Measurements from ENCODE around the gene DPYSL4. TPM values are rescaled to one million over a fixed set of nuclear protein-coding genes. Genes with fewer than 3 reads are reported as not detected.

DPYSL4 gene
- total and polyA plus RNA-seq, 2 of the 13 experiments (the other 11 are each of a cell fraction or from before 2014, with no cell fraction given), result 0.84 to 1.2 TPM

DNA sequence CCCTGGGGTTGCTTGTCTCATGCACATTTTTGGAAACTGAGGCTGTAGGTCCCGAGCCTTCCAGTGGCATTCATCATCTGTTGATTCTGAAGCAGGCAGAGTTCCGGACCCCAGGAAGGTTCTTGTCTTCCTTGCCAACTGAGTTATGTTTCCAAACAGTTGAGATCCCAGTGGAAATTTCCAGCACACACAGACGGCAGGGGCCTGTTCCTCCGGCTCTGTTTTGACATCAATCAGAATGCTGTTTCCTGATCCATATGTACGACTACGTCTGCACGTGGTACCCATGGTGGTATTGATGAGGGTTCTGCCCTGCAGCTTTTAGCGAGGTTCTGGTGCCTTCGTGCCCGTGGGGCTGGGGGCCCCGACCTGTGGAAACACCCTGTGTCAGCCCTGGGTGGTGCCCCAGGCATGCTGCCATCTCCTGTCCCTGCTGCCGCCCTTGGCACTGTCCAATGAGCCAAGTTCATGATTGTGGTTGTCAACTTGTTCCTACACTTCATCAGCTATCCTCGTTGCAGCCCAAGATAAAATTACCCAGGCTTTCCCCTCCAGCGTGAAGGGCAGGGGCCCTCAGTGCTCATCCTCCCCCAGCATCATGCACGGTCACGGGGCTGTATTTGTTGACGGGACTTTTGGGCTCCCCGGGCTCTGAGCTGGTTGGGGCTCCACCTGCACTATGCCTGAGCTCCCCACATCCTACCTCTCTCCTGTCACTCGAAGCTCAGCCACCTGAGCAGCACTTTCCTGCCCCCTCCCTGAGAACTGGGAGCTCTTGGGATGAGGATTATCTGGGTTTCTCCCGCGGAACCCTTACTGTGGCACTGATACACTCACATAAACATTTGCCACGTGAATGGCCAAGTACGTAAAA lies 7.8 kb upstream of the DPYSL4 start:
- ATAC-seq, result no peak
- FAIRE-seq, result no peak
- Histone ChIP-seq H3K9me3 (ENCODE audit: low read length) (no peaks in the 10 kb centered on the region), H3K4me2 (ENCODE audit: low read depth, low read length) (no peak overlapping the region), H2AFZ (ENCODE audit: low read length) (no peak overlapping the region), H3K9ac (ENCODE audit: insufficient read depth, low read depth, low read length) (no peak overlapping the region), H4K20me1 (ENCODE audit: insufficient read depth, low read length) (no peaks in the 10 kb centered on the region; the same call in none of the 2 replicates), H3K27ac (ENCODE audit: extremely low read length, insufficient read depth, low read length) (no peak overlapping the region), H3K36me3 (replicated peaks in 1 of 2; ENCODE audit: control insufficient read depth in 1 of 2, insufficient read depth in 2 of 2, low read length in 2 of 2) (no peaks in the 10 kb centered on the region), H3K4me1 (ENCODE audit: insufficient read depth, low read length) (peaks cover 68% of the 10 kb centered on the region), H3K27me3 (ENCODE audit: control insufficient read depth in 1 of 2, insufficient read depth in 2 of 2, low read length in 2 of 2) (peaks cover 0 to 36% of the 10 kb centered on the region in 2 experiments), H3K79me2 (ENCODE audit: insufficient read depth, low read length) (no peaks in the 10 kb centered on the region), H3K4me3 (replicated peaks in 1 of 3; ENCODE audit: insufficient read depth in 1 of 3, low read depth in 2 of 3, low read length in 3 of 3) (no peak overlapping the region)
- no TSS peak for BruUV-seq (replicated peaks)
- ChIA-PET POLR2A (no interaction called here), CTCF (ENCODE audit: low intra/inter-chr PET ratio, low total read pairs) (no interaction called here)
- DNase-seq (ENCODE audit: low spot score), result no peak
- TF ChIP-seq ZSCAN21 (CRISPR knock-in tag; IDR thresholded peaks at IDR 0.05; ENCODE audit: borderline replicate concordance) (no peak), ZFYVE20 (CRISPR knock-in tag; IDR thresholded peaks at IDR 0.05; ENCODE audit: borderline replicate concordance, low read depth) (no peak), ZNF496 (CRISPR knock-in tag; IDR thresholded peaks at IDR 0.05; ENCODE audit: insufficient replicate concordance) (no peak), HCFC1 (IDR thresholded peaks at IDR 0.05; ENCODE audit: low read depth, low read length) (no peak), ETV6 (CRISPR knock-in tag; conservative IDR thresholded peaks at IDR 0.05) (no peak), CEBPZ (IDR thresholded peaks at IDR 0.05; ENCODE audit: low read length) (no peak), SNAPC2 (CRISPR knock-in tag; IDR thresholded peaks at IDR 0.05) (no peak), ZMYM2 (CRISPR knock-in tag; IDR thresholded peaks at IDR 0.05) (no peak), ZNF234 (CRISPR knock-in tag; conservative IDR thresholded peaks at IDR 0.05) (no peak), IRF2 (CRISPR knock-in tag; IDR thresholded peaks at IDR 0.05) (no peak), ZNF670 (CRISPR knock-in tag; IDR thresholded peaks at IDR 0.05; ENCODE audit: borderline replicate concordance) (no peak), GABPB1 (CRISPR knock-in tag; IDR thresholded peaks at IDR 0.05) (no peak), ZKSCAN8 (CRISPR knock-in tag; IDR thresholded peaks at IDR 0.05; ENCODE audit: borderline replicate concordance) (no peak)
- 35% methylated on average over 11 of the region's 23 CpGs for WGBS (ENCODE audit: low lambda C conversion rate)
- intact Hi-C loops (cut with micrococcal nuclease; ENCODE audit: unreplicated experiment) (no loop called here), in situ Hi-C loops (cut with HindIII; ENCODE audit: extremely low pct_ligation_motif_present, low pct_unique_long_range_greater_than_20kb) (no loop called here)
